K562 treated with DMSO at 1 percent for 4 hours (cell line): ENCODE measurements around the gene RNF169. TPM values are rescaled to one million over a fixed set of nuclear protein-coding genes. Genes with fewer than 3 reads are reported as not detected.

Experiments
- total RNA-seq: library from RNA; unstranded; fragments of 300-600 nt; gene quantifications from 2 replicates; pipeline ENCODE4 v1.2.3, GENCODE V29; 2022; ENCODE audit not compliant: insufficient read depth

The RNF169 gene
- total RNA-seq = 2.9 and 3.9 TPM in 2 replicates

GRCh38 chr11:74748211-74749126 is at the start of gene RNF169:
TSS of gene RNF169 (plus strand) at chr11:74748849. CDS start at chr11:74748881, 32 bp downstream.

GRCh38 chr11:74731301-74732094 is 17.2 kb upstream of the RNF169 start, which contains the start of gene CHRDL2:
TSS of gene CHRDL2 (minus strand) at chr11:74731426. CDS start at chr11:74730888, 538 bp downstream.

Other genes with a start within 250 kb of the RNF169 start
- 9.6 and 13.5 TPM in 2 replicates for gene POLD3, start 156.3 kb upstream of the RNF169 start, total RNA-seq
- gene CHRDL2, start 17.4 kb upstream of the RNF169 start, total RNA-seq = not detected in 2 replicates
- gene XRRA1, start 200.2 kb downstream of the RNF169 start, total RNA-seq = 8.2 and 13.7 TPM in 2 replicates
- gene SPCS2, start 200.4 kb downstream of the RNF169 start, total RNA-seq = 57.6 and 75.7 TPM in 2 replicates
- gene NEU3, start 240.1 kb downstream of the RNF169 start, total RNA-seq = 7.7 and 12.9 TPM in 2 replicates